Measurements from ENCODE around the gene WDFY4.

DNA sequence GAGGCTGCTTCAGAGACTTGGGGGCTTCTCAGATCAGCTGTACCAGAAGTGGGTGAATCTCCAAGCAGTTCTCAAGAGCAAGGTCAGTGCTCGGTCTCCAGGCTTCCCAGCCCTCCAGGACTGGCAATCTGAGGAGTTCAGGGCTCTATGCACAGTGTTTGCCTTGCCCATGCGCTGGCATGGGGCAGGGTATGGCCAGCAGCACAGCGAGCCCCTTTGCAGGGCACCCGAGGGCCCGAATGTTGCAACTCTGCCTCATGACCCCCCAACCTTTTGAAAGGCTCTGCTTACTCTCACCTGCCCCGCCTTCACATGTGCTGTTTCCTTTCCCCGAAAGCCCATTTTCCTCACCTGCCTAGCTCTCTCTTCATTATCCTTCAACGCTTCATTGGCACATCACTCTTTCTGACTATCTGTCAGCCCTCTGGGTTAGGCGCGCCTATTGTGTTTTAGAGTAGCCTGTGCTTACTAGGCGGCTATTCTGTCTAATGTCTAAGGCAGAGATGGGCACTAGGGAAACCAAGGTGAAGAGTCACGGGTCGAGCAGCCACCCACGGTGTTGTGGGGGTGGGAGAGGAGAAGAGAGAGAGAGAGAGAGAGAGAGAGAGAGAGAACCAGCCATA lies 83.6 kb downstream of the WDFY4 start:
- no peak for TF ChIP-seq CTCF (IDR thresholded peaks at IDR 0.05; ENCODE audit: poor library complexity, severe bottlenecking)
- TF ChIP-seq EP300 (conservative IDR thresholded peaks at IDR 0.05; ENCODE audit: poor library complexity, severe bottlenecking) = no peak
